GM19395 (cell line): Measurements from ENCODE around the gene BMP3.

Experiments used
- ATAC-seq: cut with Tn5 transposase; IDR thresholded peaks from one replicate; pipeline ENCODE4 v1.9.1; 2021; ENCODE audit warnings: mild to moderate bottlenecking, moderate library complexity; ENCODE audit not compliant: unreplicated experiment

The BMP3 gene

DNA sequence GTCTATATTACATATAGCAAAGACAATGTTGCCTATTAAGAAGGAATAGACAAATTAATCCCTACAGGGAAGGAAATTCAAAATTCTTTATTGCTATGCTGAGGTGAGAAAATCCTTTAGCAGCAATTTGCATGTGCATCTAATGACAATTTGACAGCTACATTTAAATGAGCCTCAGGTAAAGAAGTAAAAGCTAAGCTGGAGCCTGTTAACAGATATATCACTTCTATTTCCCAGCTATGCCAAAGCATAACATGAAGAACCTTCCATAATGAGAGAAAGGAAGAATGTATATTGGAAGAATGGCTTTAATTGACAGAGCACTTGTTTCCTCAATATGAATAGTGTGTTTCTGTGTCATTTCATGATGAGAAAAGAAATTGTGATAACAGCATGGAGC lies 71.6 kb downstream of the BMP3 start:
- no peak for ATAC-seq

DNA sequence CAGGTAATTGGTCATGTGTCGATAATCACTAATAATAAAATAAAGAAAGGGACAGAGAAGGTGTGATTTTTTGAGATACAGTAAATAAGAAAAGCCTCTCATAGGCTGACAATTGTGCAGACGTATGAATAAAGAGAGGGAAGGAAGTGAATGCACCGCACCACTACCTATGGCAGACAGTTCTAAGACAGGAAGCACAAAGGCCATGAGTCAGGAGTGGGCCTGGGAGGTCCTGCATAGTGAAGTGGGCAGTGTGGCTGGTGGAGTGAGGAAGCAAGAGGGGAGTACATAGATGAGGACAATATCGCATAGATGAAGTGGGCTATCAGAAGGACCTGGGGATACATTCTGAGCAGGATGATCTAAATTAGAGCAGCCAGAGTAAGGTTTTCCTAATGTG lies 75.6 kb downstream of the BMP3 start:
- ATAC-seq: no peak
